HG02981 (cell line): ENCODE data around the gene POLA1.

Source experiments
- ATAC-seq: cut with Tn5 transposase; IDR thresholded peaks from one replicate; pipeline ENCODE4 v1.9.1; 2021; ENCODE audit warnings: mild to moderate bottlenecking, moderate library complexity; ENCODE audit not compliant: unreplicated experiment

POLA1 gene

DNA sequence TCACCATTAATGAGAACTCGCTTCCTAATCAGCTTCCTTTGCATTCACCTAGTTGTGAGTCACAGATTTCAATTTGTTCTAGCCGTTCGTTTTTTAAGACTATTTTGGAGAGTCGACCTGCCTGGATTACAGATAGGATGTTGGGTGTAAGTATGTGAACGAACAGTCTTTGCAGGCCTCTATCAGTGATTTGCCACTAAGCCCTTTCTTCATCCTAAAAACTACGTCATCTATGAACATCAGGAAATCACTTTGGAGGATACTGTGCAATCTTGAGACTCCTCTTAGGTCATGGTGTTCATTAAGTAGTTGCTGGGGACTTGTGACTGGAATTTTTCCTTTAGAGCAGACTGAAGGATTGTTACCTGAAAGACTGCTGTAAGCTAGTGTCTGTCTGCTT, 1.1 kb downstream of the POLA1 start:
- ATAC-seq = no peak

DNA sequence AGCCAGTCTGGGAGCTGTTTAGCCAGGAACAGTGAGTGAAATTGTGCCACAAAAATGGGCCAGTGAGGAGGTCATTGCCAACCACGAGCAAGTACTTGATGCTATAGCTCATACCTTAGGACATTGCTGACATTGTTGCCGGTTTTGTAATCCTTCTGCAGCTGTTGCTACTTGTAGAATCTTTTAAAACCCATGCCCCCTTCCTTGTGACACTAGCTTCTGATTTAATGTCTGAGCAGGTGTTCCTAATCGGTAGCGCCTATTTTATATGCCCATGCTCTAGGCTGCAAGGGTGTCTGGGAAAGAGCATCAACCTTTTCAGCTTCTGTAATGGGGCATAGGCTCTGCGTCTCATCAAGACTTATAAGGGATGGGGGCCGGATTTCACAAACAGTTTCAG, 2.6 kb downstream of the POLA1 start:
- ATAC-seq = no peak

DNA sequence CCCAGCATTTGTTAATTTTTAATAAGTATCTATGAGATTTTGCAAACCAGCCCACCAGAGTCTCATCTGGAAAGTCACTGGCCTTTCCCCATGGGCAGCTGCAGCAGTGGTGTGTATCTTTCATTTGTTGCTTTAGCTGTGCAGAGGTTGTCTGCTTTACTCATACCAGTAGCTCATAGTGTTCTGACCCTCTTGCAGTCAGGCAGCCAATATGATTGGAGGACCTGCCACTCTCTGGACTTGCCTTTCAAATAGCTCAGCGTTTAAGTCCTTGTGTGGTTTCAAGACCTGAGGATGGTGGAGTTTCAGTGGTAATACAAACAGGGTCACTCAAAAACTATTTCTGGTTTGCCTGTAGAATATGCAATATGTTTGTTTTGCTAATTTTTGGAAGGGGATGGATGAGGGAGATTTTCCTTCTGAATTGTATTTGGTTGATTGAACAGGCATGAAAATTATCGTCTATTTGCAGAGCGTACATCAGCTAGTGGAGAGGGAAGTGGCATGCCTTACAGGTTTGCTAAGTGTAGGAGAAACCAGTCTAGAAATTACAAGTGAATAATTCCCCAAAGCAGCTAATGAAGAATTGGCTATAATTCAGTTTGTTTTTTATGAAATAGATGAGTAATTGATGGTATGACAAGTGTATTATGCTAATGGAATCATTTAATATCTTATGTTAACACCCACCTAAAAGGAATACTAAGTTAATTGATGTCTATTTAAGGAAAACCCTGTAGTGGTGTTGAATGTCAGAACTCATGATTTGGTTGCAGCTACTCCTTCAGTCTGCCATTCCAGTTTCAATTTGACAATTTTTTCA, 8.9 kb downstream of the POLA1 start:
- peak; percentile 100 for ATAC-seq

DNA sequence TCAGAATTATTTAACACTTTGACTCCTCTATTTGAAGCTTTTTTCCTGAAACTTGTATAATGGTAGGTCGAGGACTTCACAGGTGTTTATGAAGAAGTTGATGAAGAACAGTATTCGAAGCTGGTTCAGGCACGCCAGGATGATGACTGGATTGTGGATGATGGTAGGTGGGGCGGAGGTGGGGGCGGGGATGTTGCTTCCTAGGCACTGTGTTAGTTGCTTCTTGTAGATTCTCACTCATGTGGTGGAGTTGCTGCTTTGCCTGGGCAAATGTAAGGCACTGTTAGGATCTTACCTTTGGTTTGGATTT, 9.4 kb downstream of the POLA1 start:
- no peak for ATAC-seq

DNA sequence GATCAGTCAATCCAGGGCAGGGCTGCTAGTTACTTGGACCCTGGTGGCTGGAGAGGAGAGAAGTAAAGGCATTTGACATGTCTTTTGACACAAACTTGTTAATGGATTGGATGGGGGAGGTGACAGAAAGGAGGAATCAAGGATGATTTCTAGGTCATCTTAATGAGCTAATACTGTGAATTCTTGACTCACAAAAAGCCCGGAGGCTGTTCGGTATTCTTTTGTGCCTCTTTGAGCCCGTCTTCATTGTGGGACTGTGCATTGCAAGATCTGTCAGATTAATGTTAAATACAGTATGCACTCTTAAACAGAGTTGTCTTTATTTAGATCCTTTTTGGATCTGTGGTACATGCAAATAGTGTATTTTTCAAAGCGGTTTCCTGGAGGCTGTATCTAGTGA, 25.1 kb downstream of the POLA1 start:
- ATAC-seq = no peak

DNA sequence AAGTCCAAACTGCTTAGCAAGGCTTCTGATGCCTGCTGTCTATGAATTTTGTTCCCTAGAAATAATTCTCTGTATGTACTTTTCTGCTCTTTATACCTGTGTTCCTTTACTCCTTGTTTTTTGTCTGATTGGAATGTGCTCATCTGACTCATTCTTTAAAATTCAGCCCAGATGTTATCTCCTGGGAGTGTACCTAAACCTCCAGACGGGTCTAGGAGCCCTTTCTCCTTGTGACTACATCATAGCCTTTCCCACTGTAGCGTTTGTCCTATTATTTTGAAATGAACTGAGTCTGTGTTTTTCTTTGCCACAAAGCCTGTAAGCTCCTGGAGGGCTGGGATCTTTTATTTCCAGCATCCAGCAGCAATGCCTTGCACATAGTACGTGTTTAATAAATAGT, 26.3 kb downstream of the POLA1 start:
- ATAC-seq = no peak

DNA sequence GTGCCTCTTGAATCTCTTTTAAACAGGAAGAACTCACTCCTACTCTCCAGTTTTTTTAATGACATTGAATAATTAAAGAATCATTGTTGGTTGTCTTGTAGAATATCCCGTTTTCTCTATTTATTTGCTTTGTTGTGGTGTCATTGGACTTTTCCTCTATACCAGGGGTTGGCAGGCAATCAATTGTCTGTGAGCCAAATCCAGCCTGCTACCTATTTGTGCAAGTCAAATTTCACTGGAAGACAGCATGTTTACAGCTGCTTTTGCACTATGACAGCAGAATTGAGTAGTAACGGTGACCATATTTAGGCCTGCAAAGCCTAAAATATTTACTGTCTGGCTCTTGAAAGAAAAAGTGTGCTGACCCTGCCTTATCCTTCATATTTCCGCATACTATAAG, 34.8 kb downstream of the POLA1 start:
- no peak for ATAC-seq

DNA sequence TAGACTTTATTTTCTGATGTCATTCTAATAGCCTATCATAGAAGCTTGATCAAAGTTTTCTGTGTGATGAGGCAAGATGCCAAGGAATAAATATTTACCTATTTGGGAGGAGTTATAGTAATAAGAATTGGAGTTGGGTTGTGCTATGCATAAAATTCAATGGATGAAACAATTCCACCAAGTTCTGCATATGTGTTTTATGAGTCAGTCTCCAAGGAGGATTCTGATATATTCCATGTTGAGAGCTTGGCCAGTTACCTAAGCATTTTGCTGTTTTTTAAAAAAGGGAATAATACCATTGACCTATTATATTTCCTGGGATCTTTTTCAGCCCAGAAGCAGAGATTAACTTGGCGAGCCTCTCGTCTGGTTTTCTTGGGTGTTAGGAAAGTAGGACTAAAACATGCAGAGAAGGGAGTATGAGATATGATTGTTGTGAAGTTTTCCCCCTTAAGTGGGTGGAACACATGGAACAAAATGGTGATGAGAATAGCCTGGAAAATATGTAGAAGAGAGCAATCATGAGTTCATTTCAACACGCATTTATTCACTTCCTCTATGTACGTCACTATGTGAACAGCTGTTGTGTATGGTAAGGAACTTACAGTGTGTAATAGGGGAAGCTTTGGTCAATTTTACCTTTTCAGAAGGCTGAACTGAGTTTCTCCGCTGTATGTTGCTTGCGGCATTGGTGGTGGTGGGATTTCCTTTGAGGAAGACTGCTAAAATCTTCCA, 39.2 kb downstream of the POLA1 start:
- ATAC-seq = no peak

DNA sequence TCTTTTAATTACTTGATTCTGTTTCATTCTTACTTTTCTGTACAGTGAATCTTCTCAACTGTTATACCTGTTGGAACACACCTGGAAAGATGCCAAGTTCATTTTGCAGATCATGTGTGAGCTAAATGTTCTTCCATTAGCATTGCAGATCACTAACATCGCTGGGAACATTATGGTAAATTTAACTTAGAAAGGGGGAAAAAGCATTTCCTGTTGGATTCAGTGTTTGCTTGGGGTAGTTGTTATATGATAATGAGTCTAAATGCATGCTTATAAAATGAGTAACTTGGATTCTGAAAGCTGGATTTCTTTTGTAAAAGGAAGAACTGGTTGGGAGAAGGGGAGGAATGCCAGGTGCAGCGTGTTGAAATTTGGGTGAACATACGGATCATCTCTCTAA, 47.6 kb downstream of the POLA1 start:
- no peak for ATAC-seq

DNA sequence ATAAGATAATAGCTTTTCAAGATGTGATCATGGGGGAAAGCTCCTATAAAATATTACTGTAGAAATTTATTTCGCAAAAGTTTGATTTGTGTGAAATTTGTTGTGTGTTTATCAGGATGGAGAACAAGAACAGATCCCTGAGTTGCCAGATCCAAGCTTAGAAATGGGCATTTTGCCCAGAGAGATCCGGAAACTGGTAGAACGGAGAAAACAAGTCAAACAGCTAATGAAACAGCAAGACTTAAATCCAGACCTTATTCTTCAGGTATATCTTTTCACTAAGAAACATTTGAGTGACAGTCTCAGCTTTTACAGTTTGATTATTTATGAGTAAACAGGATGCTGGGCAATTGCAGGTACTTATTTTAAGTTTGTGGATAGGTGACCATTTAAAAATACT, 54.5 kb downstream of the POLA1 start:
- no peak for ATAC-seq

DNA sequence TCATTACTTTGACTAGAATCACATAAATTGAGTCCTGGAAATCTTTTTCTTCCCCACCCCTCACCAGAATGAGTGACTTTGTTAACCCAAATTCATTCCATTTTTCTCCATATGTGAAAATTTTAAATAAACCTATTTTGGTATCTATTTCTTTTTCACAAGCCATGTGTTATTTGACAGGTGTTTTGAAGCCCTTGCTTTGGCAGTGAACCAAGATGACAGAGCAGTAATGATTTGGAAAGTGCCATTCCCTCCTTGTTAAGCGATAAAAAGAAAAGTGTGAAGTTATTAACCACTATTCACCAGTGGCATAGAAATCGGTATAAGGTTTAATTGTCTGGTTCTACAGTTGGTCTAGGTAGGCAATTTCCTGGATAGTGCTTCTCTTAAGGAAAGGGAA, 66.1 kb downstream of the POLA1 start:
- ATAC-seq = no peak

DNA sequence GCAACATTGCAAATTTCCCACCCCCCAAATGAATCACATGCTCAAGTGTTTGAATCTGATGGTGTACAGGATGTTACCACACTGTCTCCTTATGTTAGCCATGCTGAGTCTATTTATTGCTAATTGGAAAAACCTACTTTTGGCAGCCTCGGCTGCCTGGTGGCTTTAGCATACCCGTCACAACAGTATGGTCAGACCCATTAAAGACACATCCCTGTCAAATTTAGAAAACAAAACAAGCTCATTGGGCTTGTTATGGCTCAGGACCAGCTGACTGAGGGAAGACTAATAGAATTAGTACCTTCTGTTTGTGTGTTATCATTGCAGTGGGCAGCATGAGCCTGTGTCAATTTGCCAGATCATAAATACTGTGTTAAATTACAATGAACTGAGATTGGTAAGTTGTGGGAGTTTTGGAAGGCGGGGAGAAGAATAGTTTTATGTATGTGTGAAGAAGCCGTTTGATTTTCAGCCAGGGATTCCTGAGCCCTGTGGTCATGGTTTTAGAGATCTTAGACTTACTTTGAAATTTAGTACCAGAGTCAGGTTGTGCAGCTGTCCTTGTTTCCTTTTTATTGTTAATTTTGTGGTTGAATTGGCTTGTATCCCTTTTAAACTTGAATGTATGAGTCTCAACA, 66.8 kb downstream of the POLA1 start:
- ATAC-seq = no peak

DNA sequence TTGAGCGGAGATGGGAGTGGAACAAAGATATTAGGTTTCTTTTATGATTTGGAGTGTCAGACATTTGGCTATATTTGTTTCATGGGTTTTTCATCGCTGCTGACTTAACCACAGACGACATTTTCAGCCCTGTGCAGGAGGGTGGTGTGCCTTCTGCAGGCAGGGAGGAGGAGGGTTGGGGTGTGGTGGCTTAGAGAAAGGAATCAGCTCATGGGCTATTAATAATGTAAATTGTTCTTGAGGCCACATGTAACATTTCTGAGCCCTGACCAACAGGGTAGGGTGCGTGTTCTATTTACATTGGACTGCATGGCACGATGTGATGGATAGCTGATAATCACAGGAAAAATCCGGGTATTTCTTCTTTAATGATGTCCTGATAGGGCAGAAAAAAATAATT, 67.6 kb downstream of the POLA1 start:
- no peak for ATAC-seq

DNA sequence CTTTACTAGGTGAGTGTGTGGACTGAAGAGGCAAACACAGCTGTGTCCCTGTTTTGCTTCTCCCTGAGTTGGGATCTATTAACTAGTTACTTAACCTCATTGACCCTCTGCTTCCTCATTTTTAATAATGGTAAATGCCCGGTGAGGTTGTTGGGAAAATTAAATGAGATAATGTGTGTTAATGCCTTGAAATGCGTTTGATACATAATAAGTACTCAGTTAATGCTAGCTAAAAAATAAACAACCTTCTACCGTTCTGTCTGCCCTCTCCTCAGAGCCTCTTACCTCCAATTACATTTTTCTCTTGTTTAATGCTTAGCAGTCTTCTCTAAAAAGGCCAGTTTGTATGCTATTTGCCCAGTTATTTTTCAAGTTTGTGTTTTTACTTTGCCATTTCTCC, 70.3 kb downstream of the POLA1 start:
- no peak for ATAC-seq

DNA sequence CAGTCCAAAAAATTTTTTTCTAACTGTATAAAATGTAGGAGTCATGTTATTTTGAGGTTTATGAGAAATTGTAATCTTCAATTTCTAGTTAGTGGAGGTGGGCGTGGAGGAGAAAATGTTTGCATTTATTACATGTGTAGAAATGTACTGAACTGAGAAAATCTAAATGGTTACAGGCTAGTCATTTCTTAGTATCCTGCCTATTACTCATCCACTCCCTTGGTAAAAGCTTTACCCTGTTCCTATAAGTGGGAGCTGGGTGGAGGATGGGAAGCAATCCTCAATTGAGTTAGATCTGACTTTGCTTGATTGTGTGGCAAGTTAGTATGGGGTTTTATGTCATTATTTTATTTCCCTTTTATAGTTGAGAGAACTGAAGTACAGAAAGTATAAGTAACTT, 73.8 kb downstream of the POLA1 start:
- ATAC-seq = no peak

DNA sequence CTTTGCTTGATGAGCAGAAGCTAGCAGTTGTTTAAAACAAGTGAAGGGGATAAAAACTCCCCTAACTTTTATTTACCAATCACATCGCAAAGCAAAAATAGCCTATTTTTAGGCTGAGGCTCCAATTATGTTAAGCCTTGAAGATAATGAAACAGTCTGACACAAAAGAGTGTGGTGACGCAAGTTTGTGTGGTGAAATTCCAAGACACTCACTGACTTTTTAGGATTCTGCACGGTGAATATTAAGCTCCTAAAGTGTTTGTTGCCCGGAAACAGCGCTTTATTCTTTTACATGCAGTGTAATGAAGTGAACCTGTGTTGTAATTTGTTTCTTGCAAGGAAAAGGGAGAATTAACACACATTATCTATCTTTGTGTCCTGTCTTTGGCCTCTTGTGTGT, 74.8 kb downstream of the POLA1 start:
- no peak for ATAC-seq

DNA sequence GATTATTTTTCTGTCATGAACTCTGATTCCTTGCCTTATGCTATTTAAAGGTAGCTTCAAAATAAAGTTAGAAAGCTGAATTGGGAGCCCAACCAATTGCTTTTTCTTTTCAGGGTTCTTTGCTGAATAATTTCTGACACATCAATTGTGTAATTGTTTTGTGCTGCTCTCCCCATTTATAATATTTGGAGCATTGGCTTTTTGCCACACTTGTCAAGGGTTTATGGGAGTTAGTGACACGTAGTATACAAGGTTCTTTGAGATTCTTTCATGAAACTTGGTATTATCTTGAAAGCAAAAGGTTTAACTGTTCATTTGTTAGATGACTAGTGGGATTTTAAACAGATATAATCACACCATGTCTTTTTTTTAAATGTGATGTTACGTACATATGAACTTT, 80.9 kb downstream of the POLA1 start:
- ATAC-seq = no peak

DNA sequence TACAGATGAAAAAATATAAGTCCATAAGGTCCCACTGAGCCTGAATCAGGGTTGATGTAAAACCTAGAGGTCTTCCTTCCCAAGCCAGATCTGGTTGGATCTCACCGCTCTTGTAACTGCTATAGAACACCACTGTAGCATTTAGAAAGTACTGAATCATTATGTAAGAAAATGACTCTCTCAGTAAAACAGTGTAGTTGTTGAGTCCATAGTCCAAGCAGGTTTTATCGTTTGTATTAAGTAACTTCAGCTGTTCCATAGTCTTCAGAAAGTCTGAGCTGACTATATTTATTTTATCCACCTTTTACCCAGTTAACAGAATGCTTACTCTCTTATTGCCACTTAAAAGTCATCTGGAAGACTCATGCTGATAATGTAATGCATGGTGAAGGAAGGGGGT, 82.2 kb downstream of the POLA1 start:
- no peak for ATAC-seq

DNA sequence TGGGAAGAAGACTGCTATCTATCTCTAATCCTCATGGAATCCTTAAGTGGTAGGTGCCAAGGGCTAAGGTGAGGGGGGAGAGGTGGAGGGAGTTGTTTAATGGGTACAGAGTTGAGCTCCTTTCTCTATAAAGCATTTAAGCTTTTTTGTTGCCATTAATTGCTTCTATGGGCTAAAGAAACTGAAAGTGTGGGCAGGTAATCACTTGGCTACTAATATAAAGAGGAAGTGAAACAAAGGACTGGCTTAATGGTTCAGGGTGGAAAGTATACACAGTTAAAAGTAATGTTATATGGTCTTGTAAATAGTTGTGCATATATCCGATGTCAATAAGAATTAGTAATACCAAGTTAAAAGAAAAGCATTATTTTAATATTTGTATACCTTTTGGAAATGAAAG, 83.9 kb downstream of the POLA1 start:
- peak; percentile 98 for ATAC-seq

DNA sequence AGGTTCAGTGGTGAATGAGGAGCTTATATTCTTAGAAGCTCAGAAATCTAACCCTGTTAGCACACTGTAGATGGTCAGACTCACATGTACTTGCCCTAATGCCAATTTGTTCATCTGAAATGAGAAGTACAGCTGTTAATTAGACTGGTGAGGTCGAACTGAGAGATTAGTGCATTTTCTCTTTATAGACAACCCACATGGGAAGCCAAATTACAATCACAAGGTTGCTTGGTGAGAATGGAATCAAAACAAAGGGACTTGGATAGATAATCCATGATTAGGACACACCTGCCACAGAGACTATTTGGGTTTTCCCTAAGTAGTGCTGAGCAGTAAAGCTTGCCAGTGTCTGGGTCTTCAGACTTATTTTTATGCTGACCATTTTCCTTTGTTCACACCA, 88.3 kb downstream of the POLA1 start:
- ATAC-seq = no peak

DNA sequence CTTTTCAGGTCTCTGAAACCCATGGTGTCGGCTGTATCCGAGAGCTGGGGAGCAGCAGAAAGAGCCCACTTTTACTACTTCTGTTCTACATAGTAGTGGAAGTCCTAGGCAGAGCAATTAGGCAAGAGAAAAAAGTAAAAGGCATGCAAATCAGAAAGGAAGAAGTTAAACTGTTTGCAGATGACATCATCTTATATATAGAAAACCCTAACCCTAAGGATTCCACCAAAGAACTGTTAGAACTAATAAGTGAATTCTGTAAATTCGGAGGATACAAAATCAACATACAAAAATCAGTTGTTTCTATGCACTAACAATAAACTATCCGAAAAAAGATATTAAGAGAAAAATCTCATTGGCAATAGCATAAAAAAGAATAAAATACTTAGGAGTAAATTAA, 95.3 kb downstream of the POLA1 start:
- no peak for ATAC-seq

DNA sequence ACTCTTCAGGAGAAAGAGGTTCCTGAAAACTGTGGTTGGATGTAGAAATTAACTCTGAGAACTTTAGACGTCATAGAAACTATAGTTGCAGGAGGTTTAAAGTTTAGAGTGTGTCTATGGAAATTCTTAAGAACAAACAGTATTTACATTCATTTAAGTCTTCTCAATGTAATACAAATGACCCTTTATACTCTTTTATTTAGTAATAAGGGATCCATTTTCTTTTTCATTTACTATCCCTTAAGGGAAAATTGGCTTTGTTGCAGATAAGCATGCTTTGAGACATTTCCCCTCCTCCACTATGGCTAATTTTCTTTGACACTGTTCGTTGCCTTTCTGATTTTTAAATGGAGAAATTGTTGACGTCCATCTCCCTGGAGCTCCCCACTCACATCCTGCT, 96.4 kb downstream of the POLA1 start:
- ATAC-seq = no peak
